Stimulated activated CD8-positive, alpha-beta memory T cell treated with anti-CD3 and anti-CD28 coated beads, Interleukin-4, amount 100 ng/mL, for 48 hours (primary cell): Measurements from ENCODE around the gene PLVAP.

Source experiments
- DNase-seq: peaks from one replicate; pipeline ENCODE4 v3.0.0-alpha.2; 2020

The PLVAP gene

DNA sequence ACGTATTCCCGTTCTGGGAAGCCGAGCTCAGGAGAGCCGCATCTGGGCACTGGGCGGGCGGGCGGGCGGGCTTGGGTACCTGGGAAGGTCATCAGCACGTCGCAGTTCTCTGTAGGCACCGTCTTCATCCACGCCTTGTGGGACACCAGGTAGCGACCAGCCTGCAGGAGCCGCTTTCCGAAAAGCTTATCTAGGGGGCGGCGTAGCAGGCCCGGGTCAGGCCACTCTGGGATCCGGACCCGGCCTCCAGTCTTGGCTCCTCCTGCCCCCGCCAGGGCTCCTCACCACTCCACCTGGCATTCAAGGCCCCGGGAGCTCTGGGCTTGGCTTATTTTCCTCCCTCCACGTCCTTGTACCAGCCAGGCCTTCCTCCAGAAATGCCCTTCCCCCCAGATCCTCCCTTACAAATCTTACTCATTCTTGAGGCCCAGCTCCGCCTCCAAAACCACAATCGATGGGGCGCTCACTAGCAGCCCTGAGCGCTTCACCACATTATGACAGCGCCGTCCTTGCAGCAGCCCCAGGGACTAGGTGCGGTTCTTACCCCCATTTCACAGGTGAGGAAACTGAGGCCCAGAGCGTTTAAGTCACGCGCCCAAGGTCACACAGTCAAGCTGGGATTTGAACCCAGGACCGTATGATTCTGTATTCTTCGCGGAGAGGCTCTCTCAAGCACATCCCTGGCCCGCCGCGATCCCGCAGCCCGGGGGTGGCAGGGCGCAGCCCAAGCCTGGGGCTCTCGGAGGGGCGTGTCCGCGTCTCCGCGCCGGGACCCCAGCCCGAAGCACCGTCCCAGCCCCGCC, 43.3 kb downstream of the PLVAP start:
- peak; percentile 82 for DNase-seq

DNA sequence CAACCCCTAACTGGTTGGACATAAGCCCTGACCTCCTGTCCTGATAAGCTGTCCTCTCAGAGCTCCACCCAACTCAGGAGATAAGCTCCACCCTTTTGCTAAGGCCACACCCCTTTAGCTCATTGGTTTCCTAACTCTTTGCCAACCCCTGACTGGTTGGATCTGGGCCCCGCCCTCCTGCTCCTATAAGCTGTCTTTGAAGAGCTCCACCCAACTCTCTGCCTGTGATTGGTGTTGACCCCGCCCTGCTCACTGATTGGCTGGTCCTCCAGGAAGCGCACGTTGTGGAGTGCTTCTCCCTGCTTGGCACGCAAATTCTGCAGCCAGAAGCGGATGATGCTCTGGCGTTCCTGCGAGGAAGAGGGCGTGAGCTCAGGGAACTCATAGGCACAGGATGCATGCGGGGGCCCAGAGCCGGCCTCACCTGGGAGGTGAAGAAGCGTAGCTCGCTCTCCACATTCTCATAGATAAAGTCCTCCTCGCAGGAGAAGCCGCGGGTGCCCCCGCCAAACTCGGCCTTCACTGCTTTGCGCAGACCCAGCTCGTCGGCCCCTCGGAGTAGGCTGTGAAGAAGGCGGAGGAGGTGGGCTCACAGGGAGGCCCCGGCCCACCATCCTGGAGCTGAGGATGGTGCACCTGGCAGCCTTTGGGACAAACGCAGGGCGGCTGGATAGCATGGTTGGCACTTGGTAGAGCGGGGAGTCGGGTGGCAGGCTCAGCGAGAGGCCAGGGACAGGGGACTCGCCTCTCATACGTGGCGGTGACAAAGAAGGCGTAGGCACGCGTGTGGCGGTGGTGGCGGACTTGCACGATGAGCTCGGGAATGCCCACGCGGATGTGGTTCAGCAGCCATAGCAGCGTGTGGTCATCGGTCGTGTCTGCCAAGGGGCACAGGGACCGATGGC, 44.2 kb downstream of the PLVAP start:
- DNase-seq, result peak; percentile 74

GRCh38 chr19:17332360-17332676, 44.8 kb downstream of the PLVAP start:
- no peak for DNase-seq

DNA sequence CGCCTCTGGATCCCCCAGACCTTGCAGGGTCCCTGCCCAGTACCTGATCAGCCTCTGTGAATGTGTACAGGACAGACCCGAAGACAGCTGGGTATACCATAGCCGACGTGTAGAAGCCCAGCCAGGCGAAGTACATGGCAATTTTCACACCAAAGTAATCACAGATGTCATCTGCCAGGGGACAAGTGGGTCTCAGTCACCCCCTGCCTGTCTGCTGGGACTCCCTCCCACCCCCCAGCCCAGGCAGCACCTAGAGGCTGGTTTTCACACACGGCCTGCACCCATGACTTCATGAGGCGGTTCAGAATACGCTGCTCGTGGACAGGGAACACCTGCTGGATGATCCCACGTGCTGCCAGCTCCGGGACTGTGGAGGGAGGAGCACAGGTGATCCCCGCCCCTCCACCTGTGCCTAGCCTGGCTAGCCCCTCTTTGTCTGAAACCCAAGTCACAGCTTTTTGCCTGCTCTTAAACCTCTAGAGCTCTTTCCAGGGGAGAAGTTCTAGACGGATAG, 46.0 kb downstream of the PLVAP start:
- no peak for DNase-seq

DNA sequence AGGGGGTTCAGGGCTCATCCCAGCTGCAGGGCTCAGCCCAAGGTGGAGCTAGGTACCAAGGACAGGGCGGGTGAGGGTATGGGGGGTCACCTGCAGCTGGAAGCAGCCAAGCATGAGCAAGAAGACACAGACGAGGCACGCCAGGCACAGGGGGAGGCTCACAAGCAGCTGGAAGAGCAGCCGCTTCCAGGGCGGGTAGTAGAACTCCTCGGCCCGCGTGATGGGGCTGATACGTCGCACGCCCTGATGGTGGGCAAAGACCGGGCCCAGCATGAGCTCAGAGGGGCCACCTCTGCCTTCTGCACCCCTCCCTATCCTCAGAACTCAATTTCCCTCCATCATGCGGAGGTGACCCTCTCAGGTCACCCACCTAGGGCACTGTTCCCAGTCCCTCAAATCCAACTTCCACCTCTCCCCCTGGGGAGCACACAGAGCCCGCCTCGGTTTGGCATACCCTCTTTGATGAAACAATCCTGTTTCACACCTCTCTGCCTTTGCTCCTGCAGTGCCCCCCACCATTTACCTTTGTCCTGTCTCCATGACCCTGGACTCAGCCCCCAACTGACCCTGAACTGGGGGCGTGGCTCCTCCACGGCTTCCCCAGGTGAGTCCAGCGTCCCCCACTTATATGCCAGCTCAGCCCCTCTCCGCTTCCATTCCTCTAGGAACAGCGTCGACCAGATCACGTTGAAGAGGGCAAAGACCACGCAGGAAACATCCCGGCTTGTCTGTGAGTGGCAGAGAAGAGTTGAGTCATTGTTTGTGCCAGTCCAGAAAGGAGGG, 46.7 kb downstream of the PLVAP start:
- DNase-seq, result no peak

GRCh38 chr19:17329366-17330261, 47.5 kb downstream of the PLVAP start:
- DNase-seq, result no peak

GRCh38 chr19:17328517-17329365, 48.4 kb downstream of the PLVAP start:
- DNase-seq, result no peak

- peak; percentile 66 for DNase-seq
These were observed 49.3 kb downstream of the PLVAP start for GRCh38 chr19:17327654-17328516.

DNA sequence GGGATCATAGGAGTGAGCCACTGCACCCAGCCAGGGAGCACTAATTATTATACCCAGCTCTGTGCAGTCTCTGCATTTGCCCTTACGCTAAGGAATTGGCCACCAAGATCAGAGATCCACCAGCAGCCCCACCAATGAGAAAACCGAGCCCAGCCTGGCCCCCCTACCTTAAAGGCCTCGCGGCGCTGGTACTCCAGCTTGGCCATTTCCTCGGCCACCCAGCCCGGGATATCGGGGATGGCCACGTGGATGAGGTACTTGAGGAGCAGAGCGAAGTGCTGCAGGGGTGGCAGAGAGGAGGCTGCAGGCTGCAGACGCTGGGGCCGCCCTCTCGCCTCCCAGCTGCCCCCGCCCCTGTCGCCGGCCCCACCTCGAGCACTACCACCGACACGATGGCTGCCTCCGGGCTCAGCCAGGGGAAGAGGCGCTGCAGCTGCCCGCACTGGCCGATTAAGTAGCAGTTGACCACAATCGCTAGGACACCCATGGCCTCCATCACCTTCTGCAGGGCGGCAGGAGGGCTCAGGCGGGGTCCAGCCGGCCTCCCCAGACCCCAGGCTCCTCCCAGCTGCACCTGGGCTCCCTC, 50.0 kb downstream of the PLVAP start:
- no peak for DNase-seq

DNA sequence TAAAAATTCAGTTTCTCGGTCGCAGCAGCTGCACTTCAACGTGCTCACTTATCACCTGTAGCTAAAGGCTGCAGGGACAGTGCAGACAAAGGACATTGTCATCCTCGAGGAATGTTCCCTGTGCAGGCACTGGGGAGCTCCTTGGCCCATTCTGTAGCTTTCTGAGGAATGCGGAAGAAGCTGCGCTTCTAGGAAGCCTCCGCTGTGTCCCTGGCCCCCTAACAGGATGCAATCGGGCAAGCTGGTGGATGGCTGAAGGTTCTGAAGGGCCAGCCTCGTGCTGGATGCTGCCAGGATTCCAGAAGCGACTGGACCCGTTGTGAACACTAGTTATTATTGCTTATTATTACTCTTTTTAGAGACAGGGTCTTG, 50.6 kb downstream of the PLVAP start:
- no peak for DNase-seq

GRCh38 chr19:17325881-17326594, 51.1 kb downstream of the PLVAP start:
- DNase-seq, result no peak

GRCh38 chr19:17325133-17325532, 52.0 kb downstream of the PLVAP start:
- no peak for DNase-seq

- DNase-seq, result no peak
These were observed 52.6 kb downstream of the PLVAP start for GRCh38 chr19:17324357-17325114.

GRCh38 chr19:17323964-17324332, 53.2 kb downstream of the PLVAP start:
- DNase-seq, result no peak

DNA sequence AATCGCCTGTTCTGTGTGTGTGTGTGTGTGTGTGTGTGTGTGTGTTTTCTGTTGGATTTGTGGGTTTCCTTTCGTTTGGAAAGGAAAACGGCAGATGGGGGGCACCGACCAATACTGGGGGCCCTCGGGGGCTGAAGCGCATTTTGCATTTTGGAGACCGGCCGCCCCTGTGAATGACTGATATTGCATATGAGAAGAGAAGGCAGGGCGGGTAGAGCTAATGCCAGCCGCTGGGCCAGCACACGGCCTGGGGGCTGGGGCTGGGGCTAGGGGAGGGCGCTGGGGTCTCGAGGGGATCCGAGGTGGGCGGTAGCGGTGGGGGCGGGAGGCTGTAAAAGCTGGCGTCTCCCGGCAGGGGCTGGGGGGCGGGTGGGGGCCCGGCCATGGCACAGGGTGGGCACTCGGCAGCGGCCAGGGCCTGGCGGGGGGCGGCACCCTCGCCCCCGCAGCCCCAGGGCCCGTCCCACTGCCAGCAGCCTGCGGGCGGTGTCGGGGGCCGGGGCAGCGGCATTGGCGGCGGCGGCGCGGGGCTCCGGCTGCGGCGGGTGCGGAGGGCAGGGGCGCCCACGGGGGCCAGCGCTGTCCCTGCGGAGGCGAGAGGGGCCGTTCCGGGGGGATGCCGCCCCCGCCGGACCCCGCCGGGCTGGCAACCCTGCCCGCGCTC, 53.7 kb downstream of the PLVAP start:
- no peak for DNase-seq

GRCh38 chr19:17322854-17323253, 54.3 kb downstream of the PLVAP start:
- no peak for DNase-seq

GRCh38 chr19:17321655-17322489, 55.3 kb downstream of the PLVAP start:
- no peak for DNase-seq
